ENCODE results near the gene WDR73. TPM values are rescaled to one million over a fixed set of nuclear protein-coding genes. Genes with fewer than 3 reads are reported as not detected.

The WDR73 gene
- total and polyA plus RNA-seq, 2 of the 8 experiments (the other 6 are each of a cell fraction or from before 2014, with no cell fraction given), result 22.7 to 23.1 TPM

DNA sequence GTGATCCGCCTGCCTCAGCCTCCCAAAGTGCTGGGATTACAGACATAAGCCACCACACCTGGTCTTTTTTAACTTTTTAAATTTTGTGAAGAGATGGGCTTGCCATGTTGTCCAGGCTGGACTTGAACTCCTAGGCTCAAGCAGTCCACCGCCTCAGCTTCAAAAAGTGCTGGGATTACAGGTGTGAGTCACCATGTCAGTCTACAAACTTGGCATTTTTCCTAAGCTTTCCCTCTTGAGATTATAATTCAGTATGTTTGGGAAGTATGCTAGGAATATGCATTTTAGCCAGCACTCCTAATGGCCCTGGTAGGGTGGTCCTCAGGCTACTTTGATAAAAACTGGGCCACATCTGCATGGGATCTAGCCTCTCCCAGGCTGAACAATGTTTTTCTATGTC lies 4.4 kb downstream of the WDR73 start:
- no peak overlapping the region for H2AK5ac ChIP-seq (ENCODE audit: low read depth, low read length)
- peaks cover 4% of the 10 kb centered on the region for H3K23me2 ChIP-seq (ENCODE audit: low read depth, low read length)
- H4K5ac ChIP-seq (ENCODE audit: insufficient read length, low read depth, low read length), result no peak overlapping the region
- H3K27ac ChIP-seq (ENCODE audit: low read depth, low read length), result no peak overlapping the region
- no peak overlapping the region for H2BK15ac ChIP-seq (ENCODE audit: low read length)
- H3K4me2 ChIP-seq (ENCODE audit: insufficient read depth in 1 of 2, low read depth in 2 of 2, low read length in 2 of 2), result no peak overlapping the region
- no peak overlapping the region for H3K4ac ChIP-seq (replicated peaks; ENCODE audit: insufficient read length, low read depth, low read length)
- H3K4me3 ChIP-seq (ENCODE audit: extremely low read depth in 1 of 4, insufficient read depth in 2 of 4, low read depth in 3 of 4, low read length in 4 of 4), result no peak overlapping the region
- H3K9ac ChIP-seq (replicated peaks in 1 of 4; ENCODE audit: extremely low read depth in 1 of 4, low read depth in 3 of 4, low read length in 3 of 4), result no peak overlapping the region
- 98% methylated on average over 2 of the region's 2 CpGs; no CpG with 5 or more reads in 1 of the 2 experiments for WGBS, 2 experiments (ENCODE audit: extremely low coverage in 1 of 2, insufficient coverage in 1 of 2, insufficient read length in 1 of 2, insufficient replicate concordance in 2 of 2, low coverage in 1 of 2, low lambda C conversion rate in 2 of 2, missing lambda C conversion rate in 1 of 2)
- H3K23ac ChIP-seq (ENCODE audit: insufficient read length), result no peak overlapping the region
- H3K79me1 ChIP-seq (ENCODE audit: low read depth, low read length), result peaks cover 3% of the 10 kb centered on the region; the same call in 1 of the 2 replicates
- no peak overlapping the region for H2BK5ac ChIP-seq (ENCODE audit: low read depth, low read length)
- no peak for DNase-seq (ENCODE audit: low read depth in 1 of 2, low spot score in 2 of 2)
- H4K20me1 ChIP-seq (replicated peaks in 1 of 2; ENCODE audit: control insufficient read depth in 1 of 2, insufficient read depth in 2 of 2, low read length in 2 of 2), result peaks cover 2 to 7% of the 10 kb centered on the region in 2 experiments
- CTCF ChIA-PET (ENCODE audit: partially characterized antibody), result interaction anchor here (1.6 to 3.6 kb wide), 3 partner anchors 12 to 51 kb away, joined by 4 to 19 read pairs (median 15); no protein-coding TSS in a partner anchor
- peaks cover 32 to 70% (median 50%) of the 10 kb centered on the region in 4 experiments for H3K36me3 ChIP-seq (ENCODE audit: control insufficient read depth in 2 of 4, insufficient read depth in 4 of 4, low read length in 3 of 4)
- peaks cover 0 to 9% of the 10 kb centered on the region in 2 experiments; a peak in 2 of 4 replicates for H3K79me2 ChIP-seq (ENCODE audit: control insufficient read depth in 1 of 2, insufficient read depth in 2 of 2, low read length in 2 of 2)
- H2BK120ac ChIP-seq (replicated peaks; ENCODE audit: low read depth, low read length), result no peak overlapping the region
- no peak overlapping the region for H3K14ac ChIP-seq (ENCODE audit: insufficient read length)
- H3K27me3 ChIP-seq (replicated peaks in 1 of 4; ENCODE audit: control insufficient read depth in 3 of 4, extremely low read depth in 1 of 4, insufficient read depth in 3 of 4, low read length in 3 of 4), result no peaks in the 10 kb centered on the region
- H3K18ac ChIP-seq (ENCODE audit: extremely low read depth, low read length), result no peak overlapping the region
- no peak overlapping the region for H2AFZ ChIP-seq (ENCODE audit: low read length)
- no peak overlapping the region for H2BK20ac ChIP-seq (ENCODE audit: low read length)
- H3K4me1 ChIP-seq (replicated peaks in 1 of 4; ENCODE audit: control insufficient read depth in 3 of 4, insufficient read depth in 4 of 4, low read length in 3 of 4), result peaks cover 0 to 8% (median under 1%) of the 10 kb centered on the region in 4 experiments; a peak in 3 of 7 replicates
- H3K9me3 ChIP-seq (ENCODE audit: insufficient read depth in 2 of 2, low read depth in 1 of 2, low read length in 1 of 2), result no peaks in the 10 kb centered on the region
- H4K91ac ChIP-seq (replicated peaks; ENCODE audit: insufficient read length, low read length), result no peak overlapping the region
- POLR2A ChIA-PET (ENCODE audit: partially characterized antibody), result interaction anchor here (0.9 to 5.0 kb wide), 4 partner anchors 11 to 139 kb away, joined by 3 to 32 read pairs (median 4); partner anchors contain the start of gene ZSCAN2
- no peak overlapping the region for H2BK12ac ChIP-seq (ENCODE audit: low read depth, low read length)
- no peak overlapping the region for H4K8ac ChIP-seq (ENCODE audit: extremely low read depth, insufficient read depth, low read length)
- FAIRE-seq, result no peak
- no peak overlapping the region for H3K56ac ChIP-seq (replicated peaks; ENCODE audit: insufficient read length, low read depth, low read length)
- TF ChIP-seq CEBPB (IDR thresholded peaks at IDR 0.05; ENCODE audit: low read depth, low read length) (no peak), KDM5A (IDR thresholded peaks at IDR 0.05; ENCODE audit: low read length) (no peak), SRF (IDR thresholded peaks at IDR 0.05; ENCODE audit: low read depth, low read length) (no peak), YY1 (IDR thresholded peaks at IDR 0.05; ENCODE audit: low read depth, low read length) (no peak), SAP30 (IDR thresholded peaks at IDR 0.05; ENCODE audit: insufficient read depth, insufficient replicate concordance, low read length) (no peak), HDAC6 (IDR thresholded peaks at IDR 0.05; ENCODE audit: low read depth, low read length) (no peak), GTF2F1 (IDR thresholded peaks at IDR 0.05; ENCODE audit: borderline replicate concordance, low read depth, low read length) (no peak), RFX5 (IDR thresholded peaks at IDR 0.05; ENCODE audit: borderline replicate concordance, low read depth, low read length) (no peak), SIX5 (IDR thresholded peaks at IDR 0.05; ENCODE audit: low read depth, low read length) (no peak), EGR1 (IDR thresholded peaks at IDR 0.05; ENCODE audit: borderline replicate concordance, low read depth, low read length) (no peak)
- TF ChIP-seq, protein P1, sequence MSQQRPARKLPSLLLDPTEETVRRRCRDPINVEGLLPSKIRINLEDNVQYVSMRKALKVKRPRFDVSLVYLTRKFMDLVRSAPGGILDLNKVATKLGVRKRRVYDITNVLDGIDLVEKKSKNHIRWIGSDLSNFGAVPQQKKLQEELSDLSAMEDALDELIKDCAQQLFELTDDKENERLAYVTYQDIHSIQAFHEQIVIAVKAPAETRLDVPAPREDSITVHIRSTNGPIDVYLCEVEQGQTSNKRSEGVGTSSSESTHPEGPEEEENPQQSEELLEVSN (IDR thresholded peaks at IDR 0.05), result no peak
- TF ChIP-seq, protein P2, sequence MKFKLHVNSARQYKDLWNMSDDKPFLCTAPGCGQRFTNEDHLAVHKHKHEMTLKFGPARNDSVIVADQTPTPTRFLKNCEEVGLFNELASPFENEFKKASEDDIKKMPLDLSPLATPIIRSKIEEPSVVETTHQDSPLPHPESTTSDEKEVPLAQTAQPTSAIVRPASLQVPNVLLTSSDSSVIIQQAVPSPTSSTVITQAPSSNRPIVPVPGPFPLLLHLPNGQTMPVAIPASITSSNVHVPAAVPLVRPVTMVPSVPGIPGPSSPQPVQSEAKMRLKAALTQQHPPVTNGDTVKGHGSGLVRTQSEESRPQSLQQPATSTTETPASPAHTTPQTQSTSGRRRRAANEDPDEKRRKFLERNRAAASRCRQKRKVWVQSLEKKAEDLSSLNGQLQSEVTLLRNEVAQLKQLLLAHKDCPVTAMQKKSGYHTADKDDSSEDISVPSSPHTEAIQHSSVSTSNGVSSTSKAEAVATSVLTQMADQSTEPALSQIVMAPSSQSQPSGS (IDR thresholded peaks at IDR 0.05; ENCODE audit: low read length), result no peak
